ELF-1 (cell line): ENCODE data around the gene OR6P1.

Source experiments
- DNase-seq: peaks from one replicate; pipeline ENCODE4 v3.0.0-alpha.2; 2016; ENCODE audit warnings: low read depth, low spot score

Gene OR6P1, protein sequence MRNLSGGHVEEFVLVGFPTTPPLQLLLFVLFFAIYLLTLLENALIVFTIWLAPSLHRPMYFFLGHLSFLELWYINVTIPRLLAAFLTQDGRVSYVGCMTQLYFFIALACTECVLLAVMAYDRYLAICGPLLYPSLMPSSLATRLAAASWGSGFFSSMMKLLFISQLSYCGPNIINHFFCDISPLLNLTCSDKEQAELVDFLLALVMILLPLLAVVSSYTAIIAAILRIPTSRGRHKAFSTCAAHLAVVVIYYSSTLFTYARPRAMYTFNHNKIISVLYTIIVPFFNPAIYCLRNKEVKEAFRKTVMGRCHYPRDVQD

DNA sequence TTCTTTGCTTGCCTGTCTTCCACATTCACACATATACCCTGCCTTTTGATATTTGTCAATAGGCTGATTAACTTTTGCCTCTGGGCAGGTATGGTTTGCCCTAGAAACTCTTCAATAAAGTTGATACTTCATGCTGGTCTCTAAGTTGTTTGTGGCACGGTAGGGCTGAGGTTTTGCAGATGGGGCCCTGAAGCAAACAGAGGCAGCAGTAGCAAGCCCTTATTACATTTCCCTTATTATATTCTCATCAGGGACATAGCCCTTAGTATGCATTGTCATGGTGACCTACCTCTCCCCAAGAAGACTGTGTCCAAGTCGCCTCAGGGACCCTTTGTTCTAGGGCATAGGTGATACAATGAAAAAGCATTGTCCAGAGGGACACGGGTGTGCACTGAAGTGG is at the start of gene OR6P1:
Gene OR6P1 (minus strand): TSS at position 101 of the 400 bp plus-strand sequence. CDS start 6,976 bp downstream, outside the sequence.
- no peak for DNase-seq

DNA sequence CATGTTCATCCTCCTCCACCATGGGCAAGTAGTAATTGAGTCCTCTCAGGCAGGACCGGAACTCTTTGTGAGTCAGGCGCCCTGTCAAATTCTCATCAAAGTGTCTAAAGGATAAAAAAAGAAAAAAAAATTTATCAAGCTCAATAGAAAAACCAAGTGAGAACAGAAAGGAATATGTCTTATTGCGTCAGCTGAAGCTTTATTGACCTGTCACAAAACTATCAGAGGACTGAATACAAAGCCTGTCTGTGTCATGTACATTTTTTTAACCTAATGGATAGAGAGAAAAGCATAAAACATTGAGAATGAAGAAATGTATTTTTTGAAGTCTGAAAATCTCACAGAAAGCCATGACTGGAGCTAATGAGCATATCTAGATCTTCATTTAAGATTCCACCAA is 43.4 kb upstream of the OR6P1 start:
- DNase-seq = no peak

DNA sequence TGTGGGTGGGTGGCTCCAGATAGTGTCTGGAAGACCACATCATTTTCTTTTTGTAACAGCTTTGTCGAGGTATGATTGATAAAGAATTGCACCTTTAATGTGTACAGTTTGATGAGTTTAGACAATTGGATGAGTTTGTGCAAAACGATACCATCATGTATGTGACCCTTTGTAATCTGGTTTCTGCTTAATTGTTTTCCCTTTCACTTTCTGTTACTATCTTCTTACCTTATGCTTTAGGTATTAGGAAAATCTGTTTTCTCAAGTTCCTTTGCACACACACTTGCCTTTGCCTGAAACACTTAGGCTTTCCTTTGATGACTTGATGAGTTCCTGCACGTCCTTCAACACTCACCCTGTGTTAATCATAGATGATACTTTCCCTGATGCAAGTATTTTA is 41.5 kb upstream of the OR6P1 start:
- no peak for DNase-seq

DNA sequence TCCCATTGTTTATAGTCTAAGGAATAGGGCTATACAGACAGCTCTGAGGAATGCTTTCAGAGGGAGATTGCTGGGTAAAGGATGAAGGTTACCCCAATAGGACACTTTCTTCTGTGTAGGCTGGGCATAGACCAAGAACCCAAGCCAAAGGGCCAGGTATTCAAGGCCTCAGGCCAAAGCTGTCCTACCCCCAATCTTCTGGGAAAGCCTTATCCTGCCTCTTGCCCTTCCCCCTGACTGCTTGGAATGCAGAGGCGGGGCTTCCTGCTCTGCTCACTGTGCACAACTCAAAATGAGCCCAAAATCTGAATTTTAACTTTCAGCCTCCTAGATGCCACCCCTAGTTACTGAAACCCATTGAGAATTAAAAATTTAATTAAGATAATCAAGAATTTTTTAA is 36.9 kb upstream of the OR6P1 start:
- DNase-seq = peak; percentile 20

DNA sequence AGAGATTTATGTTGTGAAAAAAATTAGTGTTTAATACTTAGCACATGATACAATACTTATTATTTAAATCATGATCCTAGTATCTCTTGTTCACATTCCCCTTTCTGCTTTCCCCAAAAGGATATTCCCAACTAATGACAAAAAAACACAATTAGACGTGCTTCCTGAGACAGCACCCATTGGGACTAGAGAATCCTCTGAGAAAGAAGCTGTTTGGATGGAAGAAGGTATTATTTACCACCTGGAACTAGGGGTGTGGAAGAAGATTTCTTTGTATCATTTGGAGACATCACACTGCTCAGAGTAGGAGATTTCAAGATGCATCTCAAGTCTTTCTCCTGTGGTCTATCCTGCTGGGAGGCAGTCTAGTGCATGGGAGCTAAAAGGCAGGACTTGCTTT is 34.6 kb upstream of the OR6P1 start, which contains the start of gene OR10Z1:
Gene OR10Z1 (plus strand): TSS at position 301 of the 400 bp plus-strand sequence. CDS start 1,171 bp downstream, outside the sequence.
- DNase-seq = no peak

DNA sequence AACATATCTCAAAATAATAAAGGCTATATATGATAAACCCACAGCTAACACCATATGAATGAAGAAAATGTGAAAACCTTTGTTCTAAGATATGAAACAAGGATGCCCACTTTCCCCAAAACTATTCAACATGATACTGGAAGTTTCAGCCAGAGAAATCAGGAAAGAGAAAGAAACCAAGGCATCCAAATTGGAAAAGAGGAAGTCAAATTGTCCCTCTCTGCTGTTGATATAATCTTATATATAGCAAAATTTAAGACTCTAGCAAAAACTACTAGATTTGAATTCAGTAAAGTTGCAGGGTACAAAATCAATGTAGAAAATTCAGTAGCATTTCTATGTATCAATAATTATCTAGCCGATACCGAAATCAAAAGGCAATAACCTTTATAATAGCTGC is 30.4 kb upstream of the OR6P1 start:
- DNase-seq = no peak

DNA sequence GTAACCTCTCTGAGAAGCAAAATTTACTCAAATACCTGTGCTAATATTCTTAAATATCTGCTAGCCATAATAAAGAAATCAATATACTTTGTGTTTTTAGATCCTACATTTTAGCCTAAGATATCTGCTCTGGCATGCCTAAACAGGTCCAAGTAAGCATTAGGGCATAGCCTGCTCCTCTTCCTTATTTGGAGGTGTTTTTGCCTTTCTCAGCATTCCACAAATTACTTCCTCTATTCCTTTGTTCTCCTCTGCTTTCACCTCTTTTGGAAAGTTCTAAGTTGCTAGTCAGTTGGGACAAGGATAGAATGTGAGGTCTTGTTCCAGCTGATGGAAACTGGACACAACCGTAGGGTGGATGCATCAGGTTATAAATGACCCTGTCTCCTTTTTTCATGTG is 16.6 kb upstream of the OR6P1 start:
- DNase-seq = no peak

DNA sequence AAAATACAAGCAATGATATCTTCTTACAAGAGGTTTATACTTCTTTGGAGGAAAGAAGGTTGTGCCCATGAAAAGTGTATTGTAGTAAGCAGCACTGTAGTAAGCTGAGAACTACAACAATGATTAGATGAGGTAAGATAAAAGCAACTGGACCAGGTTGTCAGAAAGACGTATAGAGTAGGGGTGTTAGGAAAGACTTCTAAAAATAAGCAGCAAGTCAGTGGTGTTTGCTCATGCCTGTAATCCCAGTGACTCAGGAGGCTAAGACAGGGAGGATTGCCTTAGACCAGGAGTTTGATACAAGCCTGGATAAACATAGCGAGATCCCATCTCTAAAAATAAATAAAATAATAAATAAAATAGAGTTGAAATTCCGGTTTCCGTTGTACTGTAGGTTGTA is 13.6 kb upstream of the OR6P1 start:
- no peak for DNase-seq

DNA sequence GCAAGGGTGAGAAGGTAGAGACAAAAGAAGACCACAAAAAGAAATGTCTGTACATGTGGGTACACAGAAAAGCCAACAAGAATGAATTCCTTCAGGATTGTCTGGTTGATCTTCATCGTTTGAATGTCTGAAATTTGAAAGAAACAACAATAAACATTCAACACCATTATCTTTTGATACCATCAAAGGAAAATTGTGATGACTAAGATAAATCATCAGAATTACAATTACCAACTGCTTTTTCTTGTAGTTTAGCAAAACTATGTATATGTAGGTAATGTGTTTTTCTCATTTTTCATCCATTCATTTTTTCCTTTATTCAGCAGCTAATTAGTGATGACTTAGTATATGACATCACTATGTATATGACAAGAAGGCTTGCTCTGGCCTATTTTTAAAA is 9.4 kb upstream of the OR6P1 start, which contains the start of gene OR10X1:
Gene OR10X1 (minus strand): TSS at position 167 of the 400 bp plus-strand sequence. CDS start 0 bp downstream, at position 167.
- DNase-seq = no peak

DNA sequence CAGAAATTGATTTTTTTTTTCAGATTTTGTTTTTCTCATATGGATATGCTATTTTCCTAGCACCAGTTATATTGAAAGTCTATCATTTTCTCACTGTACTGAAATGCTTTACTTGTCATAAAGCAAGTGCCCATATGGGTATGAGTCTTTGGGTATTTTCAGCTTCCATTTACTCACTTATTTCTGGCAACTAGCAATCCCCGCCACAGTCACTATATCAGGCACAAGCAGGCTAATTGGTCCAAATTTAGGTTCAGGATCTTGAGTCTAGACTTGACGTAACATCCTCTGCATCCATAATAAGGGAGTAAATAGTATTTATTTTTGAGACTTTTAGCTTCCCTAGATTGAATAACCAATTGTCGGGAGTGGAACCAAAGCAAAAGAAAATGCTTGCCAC is 7.2 kb upstream of the OR6P1 start:
- DNase-seq = no peak

DNA sequence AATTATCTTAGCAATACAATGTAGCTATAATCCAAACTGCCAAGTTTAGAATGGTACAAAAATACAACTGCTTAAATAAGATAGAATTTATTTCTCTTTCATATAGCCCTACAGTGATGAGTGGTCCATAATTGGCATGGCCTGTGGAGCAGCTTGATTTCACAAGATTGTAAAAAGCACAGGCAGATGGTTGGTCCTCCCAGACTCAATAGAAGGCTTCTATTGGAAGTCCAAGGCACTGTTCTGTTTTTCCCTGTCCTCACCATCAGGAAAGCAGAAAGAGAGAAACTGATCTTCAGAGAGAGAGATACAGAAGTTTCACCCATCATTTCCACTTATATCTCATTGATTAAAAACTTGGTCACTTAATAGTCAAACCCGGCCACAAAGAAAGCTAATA is 1.8 kb upstream of the OR6P1 start:
- no peak for DNase-seq

DNA sequence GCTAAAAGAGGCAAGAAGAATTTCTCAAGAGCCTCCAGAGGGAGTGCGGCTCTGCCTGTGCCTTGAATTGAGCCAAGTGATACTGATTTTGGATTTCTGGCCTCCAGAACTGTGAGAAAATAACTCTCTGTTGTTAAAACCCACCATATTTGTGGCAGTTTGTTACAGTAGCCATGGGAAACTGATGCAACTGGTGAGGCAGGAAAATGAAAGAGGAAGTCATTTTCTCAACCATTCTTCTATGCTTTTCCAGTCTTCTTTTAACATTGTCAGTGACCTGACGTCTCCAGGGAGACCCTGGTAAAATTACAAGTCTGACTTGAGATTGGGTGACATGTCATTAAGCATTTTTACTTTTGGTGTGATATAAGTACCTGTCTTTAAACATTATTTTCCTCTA is 5.8 kb downstream of the OR6P1 start:
- DNase-seq = no peak

DNA sequence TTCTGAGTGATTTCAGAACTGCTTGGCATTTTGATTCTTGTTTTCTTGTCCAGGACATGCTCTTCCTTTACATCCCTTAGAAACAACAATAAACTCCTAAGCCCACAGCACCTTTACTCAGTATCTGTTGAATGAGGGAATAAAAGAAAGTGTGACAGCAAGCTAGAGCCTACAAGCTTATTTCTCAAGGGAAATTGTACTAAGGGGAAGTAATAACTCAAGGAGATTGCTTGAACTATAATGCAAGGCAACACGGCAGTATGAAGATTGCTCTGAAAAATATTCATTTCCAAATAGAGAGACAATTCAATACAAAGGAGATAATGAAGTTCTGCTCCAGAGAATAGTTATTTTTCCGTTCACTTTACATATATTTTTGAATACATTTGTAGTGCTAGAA is 6.5 kb downstream of the OR6P1 start:
- no peak for DNase-seq

DNA sequence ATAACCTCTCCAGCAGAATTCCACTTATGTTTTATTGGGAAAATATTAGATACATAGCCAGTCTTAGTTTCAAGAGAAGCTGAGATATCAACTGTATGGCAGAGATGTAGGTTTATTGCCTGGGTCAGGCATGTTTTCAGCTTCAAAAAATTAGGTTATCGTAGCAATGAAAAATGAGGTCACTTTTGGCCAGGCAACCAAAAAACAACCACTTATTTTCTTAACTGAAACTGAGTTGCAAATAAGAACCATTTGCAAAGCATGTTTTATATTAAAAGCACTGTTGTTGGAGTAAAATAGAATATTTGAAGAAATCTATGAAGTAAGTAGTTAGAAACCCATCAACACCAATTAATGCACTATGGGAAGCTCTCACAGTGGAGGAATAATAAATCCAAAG is 10.7 kb downstream of the OR6P1 start:
- no peak for DNase-seq

DNA sequence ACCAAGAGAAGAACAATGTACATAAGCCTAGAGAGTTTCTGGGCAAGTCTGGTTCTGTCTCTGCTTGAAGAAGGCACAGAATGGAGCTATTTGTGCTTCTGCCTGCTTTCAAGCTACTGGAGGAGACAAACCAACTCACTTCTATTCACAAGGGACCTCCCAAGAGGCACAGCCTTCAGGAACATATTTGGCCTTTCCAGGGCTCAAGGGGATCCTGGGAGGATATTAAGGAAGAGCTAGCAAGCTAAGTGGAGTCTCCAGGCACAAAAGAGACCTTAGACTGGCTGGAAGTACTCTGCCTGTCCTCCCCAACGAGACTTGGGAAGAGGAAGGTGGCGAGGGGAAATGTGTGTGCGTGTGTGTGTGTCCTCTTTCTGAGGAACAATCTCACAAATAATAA is 16.0 kb downstream of the OR6P1 start, which contains the start of gene OR6Y1:
Gene OR6Y1 (minus strand): TSS at position 54 of the 400 bp plus-strand sequence. CDS start 6,300 bp downstream, outside the sequence.
- DNase-seq = no peak

DNA sequence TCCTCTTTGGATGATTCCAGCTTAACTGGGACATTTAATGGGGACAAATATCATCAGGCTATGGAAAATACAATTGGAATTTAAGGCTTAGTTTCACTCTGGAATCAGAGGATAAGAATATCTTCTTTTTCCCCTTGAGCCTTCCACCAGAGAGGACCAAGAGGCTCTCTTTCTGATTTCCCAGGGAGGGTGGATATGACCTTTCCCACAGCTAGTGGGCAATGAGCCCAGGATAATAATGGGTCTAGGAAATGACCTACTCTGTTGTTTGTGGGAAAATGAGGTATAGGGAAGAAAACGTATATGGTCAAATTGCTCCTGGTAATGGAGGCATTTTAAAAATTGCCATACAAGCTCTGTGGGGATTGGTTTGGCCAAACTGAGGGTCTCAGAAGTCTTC is 18.1 kb downstream of the OR6P1 start:
- no peak for DNase-seq

DNA sequence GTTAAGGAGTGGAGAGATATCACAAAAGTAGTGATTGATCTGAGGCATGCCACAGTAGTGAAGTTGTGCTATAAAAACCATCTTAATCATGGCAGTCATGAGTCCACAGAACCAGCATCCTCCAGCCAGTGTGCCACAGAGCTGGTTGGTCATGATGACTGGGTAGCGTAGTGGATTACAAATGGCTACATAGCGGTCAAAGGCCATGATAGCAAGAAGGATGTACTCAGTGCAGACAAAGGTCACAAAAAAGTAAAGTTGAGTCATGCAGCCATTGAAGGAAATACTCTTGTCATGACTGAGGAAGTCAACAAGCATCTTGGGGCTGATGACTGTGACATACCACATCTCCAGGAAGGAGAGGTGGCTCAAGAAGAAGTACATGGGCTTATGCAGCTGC is 22.8 kb downstream of the OR6P1 start:
- no peak for DNase-seq

DNA sequence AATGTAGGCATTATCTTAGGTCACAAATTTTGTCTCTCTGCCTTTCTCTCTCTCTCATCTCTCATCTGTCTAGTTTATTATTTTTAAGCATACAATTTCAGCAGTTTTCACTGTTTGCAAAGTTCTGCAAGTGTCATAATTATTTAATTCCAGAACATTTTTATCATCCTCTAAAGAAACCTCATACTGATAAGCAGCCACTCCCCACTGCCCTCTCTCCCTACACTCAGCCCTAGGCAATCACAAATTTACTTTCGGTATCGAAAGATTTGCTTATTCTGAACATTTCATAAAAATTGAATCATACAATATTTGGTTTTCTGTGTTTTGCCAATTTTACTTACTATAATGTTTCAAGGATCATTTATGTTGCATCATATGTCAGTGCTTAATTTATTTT is 32.8 kb downstream of the OR6P1 start:
- DNase-seq = no peak

DNA sequence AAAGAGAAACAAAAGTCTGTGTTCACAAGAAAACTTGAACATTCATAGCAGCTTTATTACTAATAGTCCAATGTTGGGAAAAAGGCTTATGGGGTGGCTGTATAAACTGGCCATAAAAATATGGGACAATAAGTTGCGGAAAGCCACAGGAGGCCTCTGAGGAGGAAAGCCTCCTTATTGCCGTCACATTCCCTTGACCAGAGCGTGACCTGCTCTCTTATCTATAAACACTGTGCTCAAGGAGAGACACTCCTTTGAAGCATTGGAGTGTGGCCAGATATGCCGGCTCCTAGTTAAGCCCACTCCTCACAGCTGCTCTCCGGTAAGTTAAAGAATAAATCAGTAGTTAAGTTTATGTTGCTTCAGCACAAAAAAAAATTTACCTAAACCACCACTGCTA is 35.9 kb downstream of the OR6P1 start:
- no peak for DNase-seq

DNA sequence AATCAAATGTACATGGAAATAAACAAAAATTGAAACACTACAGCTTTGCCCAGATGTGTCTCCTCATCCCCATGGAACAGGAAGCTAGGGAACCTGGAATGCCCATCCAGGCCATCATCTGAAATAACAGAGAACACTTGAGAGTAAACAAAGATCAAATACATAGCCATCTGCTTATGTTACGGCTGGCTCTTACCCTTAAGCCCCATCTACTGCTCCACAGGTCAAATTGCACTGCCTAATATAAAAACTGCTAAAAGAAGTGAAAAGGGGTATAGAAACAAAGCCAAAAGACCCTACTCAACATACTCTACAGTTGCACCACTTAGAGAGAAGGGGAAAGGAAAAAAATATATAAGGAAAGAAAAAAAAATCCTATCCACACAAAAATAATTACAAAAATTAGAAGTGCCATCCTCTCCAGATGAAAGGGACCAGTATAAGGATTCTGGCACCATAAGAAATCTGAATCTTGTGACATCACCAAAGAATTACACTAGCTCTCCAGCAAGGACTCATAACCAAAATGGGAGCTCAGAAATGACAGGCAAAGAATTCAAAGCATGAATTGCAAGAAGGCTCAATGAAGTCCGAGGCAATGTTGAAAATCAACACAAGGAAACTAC is 43.1 kb downstream of the OR6P1 start:
- peak; percentile 10 for DNase-seq

DNA sequence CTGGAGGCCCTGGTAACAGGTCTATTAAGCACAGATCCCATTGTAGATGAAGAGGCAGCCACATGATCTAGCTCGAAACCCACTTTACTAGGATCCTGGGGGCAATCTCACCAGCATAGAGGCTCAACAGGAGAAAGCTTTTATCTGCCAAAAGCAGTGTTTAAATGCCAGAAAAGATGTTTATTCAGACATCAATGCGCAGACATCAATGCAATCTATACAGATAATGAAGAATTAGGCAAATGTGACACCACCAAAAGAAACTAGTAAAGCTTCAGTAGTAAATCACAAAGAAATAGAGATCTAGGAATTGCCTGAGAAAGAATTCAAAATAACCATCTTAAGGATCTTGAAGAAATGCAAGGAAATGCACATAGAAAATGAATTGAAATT is 48.7 kb downstream of the OR6P1 start:
- no peak for DNase-seq

DNA sequence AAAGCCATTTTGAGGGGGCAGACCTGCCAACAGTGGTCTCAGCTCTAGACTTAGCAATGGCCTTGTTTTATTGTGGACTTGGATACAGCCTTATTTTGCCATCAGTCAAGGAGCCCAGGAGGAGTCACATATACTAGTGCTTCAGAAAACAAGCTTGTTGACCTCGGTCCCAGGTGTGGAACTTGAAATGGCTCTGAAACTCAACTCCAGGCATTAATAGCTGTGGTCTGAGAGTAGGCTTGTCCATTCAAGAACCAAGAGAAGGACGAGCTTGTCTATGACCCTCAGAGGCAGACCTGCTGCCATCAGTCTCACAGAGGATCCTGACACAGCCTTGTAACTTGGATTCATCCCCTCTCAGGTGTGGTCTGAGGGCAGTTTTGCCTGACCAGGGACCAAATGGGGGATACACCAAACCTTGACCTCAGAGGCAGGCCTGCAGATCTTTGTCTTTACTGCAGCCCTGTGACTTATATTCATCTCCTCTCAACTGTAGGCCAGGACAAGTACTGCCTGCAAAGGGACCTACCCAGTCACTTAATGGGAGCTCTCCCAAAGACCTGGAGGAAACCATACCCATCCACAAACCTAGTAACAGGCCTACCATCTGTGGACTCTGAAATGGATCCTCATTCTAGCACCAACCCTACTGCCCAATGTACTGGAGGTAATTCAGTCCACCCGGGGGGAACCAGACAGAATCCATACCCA is 49.3 kb downstream of the OR6P1 start:
- DNase-seq = no peak

DNA sequence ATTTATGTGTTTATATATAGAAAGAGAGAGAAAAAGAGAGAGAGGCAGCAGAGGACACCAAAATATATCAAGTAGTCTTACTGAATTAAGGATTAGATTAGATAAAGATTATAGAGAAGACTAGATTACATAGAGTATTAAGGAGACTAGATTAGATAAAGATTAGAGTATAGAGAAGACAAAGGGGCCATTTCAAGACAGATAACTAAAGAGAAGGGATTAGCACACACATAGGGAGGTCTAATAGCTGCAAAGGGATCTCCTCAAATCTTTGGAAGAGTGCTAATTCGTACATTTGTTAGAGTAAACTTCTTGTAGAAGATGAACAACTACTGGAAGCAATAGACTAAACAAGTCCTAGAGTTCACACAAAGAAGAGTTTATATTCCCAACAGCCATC is 50.4 kb downstream of the OR6P1 start:
- DNase-seq = no peak
